Measurements from ENCODE around the gene TRIM62. TPM values are rescaled to one million over a fixed set of nuclear protein-coding genes. Genes with fewer than 3 reads are reported as not detected.

The TRIM62 gene
- total and polyA plus RNA-seq, 2 experiments from 2014 or later, result 2.9 to 18.9 TPM

DNA sequence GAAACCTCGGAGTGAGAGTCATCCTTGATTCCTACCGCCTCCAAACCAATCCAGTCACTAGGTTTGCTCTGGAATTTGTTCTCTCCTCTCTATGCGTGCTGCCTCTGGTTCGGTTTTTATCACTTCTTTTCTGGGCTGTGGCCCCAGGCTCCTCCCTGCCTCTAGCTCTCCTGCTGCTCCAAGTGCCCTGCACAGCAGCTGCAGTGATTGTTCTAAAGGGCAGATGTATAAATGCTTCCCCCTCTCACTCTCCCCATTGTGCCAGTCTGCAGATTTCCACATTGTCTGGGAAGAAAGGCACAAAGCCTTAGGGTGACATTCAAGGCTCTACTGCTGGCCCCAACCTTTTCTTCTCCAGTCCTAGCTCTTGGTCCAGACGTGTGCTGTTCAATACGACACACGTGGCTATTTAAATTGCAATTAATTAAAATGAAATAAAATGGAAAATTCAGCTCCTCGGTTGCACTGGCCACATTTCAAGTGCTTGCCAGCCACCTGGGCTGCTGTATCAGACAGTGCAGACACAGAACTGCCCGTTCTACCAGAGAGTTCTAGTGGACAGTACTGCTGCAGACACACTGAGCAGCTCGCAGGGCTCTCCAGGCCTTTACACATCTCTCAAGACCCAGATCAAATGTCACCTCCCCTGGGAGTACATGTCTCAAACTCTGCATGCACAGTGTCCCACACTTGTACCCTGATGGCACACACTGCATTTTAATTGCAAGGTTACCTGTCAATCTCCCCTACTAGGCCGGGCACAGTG lies 12.4 kb downstream of the TRIM62 start:
- Mint-ChIP-seq H3K9me3 (peaks cover 5% of the 10 kb centered on the region; the same call in 2 of the 3 replicates), H3K27me3 (ENCODE audit: insufficient read depth, low read depth, poor library complexity) (peaks cover 2% of the 10 kb centered on the region), H3K27ac (no peak overlapping the region), H3K4me1 (peaks cover 38% of the 10 kb centered on the region), H3K4me3 (no peak overlapping the region), H3K36me3 (ENCODE audit: low read depth) (peaks cover 17% of the 10 kb centered on the region)
- H3K4me3 ChIP-seq, result no peak overlapping the region
- no peak overlapping the region for H3K27ac ChIP-seq (ENCODE audit: low read depth)
- no peak overlapping the region for H2AFZ ChIP-seq
- H3K4me1 ChIP-seq (ENCODE audit: insufficient read depth), result peaks cover 11% of the 10 kb centered on the region
- no peak overlapping the region for H3K4me2 ChIP-seq
- ATAC-seq, result no peak
- TF ChIP-seq POLR2AphosphoS5 (IDR thresholded peaks at IDR 0.05; ENCODE audit: low read depth) (no peak), EZH2 (IDR thresholded peaks at IDR 0.05; ENCODE audit: low read depth, unreplicated experiment) (no peak), ZNF331 (CRISPR knock-in tag; IDR thresholded peaks at IDR 0.05; ENCODE audit: low read depth) (no peak), JUNB (IDR thresholded peaks at IDR 0.05; ENCODE audit: unreplicated experiment) (no peak), ZNF114 (CRISPR knock-in tag; IDR thresholded peaks at IDR 0.05) (no peak), ZNF462 (CRISPR knock-in tag; IDR thresholded peaks at IDR 0.05) (no peak), STAT1 (IDR thresholded peaks at IDR 0.05; ENCODE audit: unreplicated experiment) (no peak)
- TF ChIP-seq, protein P1, sequence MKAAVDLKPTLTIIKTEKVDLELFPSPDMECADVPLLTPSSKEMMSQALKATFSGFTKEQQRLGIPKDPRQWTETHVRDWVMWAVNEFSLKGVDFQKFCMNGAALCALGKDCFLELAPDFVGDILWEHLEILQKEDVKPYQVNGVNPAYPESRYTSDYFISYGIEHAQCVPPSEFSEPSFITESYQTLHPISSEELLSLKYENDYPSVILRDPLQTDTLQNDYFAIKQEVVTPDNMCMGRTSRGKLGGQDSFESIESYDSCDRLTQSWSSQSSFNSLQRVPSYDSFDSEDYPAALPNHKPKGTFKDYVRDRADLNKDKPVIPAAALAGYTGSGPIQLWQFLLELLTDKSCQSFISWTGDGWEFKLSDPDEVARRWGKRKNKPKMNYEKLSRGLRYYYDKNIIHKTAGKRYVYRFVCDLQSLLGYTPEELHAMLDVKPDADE (IDR thresholded peaks at IDR 0.05), result no peak
- H3K36me3 ChIP-seq (ENCODE audit: insufficient read depth), result no peaks in the 10 kb centered on the region
- H3K27me3 ChIP-seq (ENCODE audit: insufficient read depth), result no peaks in the 10 kb centered on the region
- no peaks in the 10 kb centered on the region for H3F3A ChIP-seq (replicated peaks; ENCODE audit: low read depth)
- H3K79me2 ChIP-seq (replicated peaks; ENCODE audit: insufficient read depth), result no peaks in the 10 kb centered on the region
- DNase-seq (ENCODE audit: low spot score), result no peak
- no peaks in the 10 kb centered on the region for H3K9me2 ChIP-seq (ENCODE audit: insufficient read depth)
- peaks cover 6% of the 10 kb centered on the region; the same call in 1 of the 2 replicates for H4K20me1 ChIP-seq (replicated peaks; ENCODE audit: insufficient read depth)

Data from GM23338 (cell line).